ENCODE results near the gene MAGOH. TPM values are rescaled to one million over a fixed set of nuclear protein-coding genes. Genes with fewer than 3 reads are reported as not detected.

MAGOH gene
- total RNA-seq, 2 experiments from 2014 or later: 90.9 to 91.4 TPM

- intact Hi-C loops (cut with micrococcal nuclease): no loop called here
- H3K36me3 Mint-ChIP-seq (ENCODE audit: low read depth): peaks cover 57% of the 10 kb centered on the region
- no peaks in the 10 kb centered on the region for H3K9me3 Mint-ChIP-seq
- H3K27me3 Mint-ChIP-seq: no peaks in the 10 kb centered on the region
- POLR2A ChIA-PET: no interaction called here
- ATAC-seq: no peak
- no peak overlapping the region for H3K4me3 Mint-ChIP-seq
- CTCF ChIA-PET: interaction anchor here (0.6 to 1.5 kb wide), 3 partner anchors 20 to 705 kb away, joined by 3 to 6 read pairs (median 4); no protein-coding TSS in a partner anchor
- no peak for TF ChIP-seq CTCF (IDR thresholded peaks at IDR 0.05)
- H3K4me1 Mint-ChIP-seq (ENCODE audit: low read depth): no peaks in the 10 kb centered on the region
- no peak overlapping the region for H3K27ac Mint-ChIP-seq
- DNase-seq: no peak
Observed at GRCh38 chr1:53258216-53258615, 19.9 kb upstream of the MAGOH start.

GRCh38 chr1:53257454-53258081, 19.2 kb upstream of the MAGOH start:
- H3K36me3 Mint-ChIP-seq (ENCODE audit: low read depth): peaks cover 56% of the 10 kb centered on the region

GRCh38 chr1:53256511-53257453, 18.5 kb upstream of the MAGOH start:
- Mint-ChIP-seq H3K27ac (no peak overlapping the region), H3K4me3 (no peak overlapping the region), H3K4me1 (ENCODE audit: low read depth) (no peaks in the 10 kb centered on the region), H3K36me3 (ENCODE audit: low read depth) (peaks cover 57% of the 10 kb centered on the region), H3K9me3 (no peaks in the 10 kb centered on the region), H3K27me3 (no peaks in the 10 kb centered on the region)
- ChIA-PET POLR2A (interaction anchor here (0.6 kb wide), 1 partner anchor 140 kb away, joined by 3 read pairs; no protein-coding TSS in a partner anchor), CTCF (interaction anchor here (1.8 kb wide), 1 partner anchor 136 kb away, joined by 4 read pairs; no protein-coding TSS in a partner anchor)
- no peak for TF ChIP-seq CTCF (IDR thresholded peaks at IDR 0.05)
- DNase-seq (no peak), ATAC-seq (no peak)
- intact Hi-C loops (cut with micrococcal nuclease): no loop called here

More at GRCh38 chr1:53257454-53258081, 19.2 kb upstream of the MAGOH start:
- intact Hi-C loops (cut with micrococcal nuclease): no loop called here
- no peak for TF ChIP-seq CTCF (IDR thresholded peaks at IDR 0.05)
- ChIA-PET CTCF (interaction anchor here (1.2 kb wide), 1 partner anchor 136 kb away, joined by 4 read pairs; no protein-coding TSS in a partner anchor), POLR2A (no interaction called here)
- H3K27ac Mint-ChIP-seq: no peak overlapping the region
- no peak overlapping the region for H3K4me3 Mint-ChIP-seq
- DNase-seq: no peak
- H3K27me3 Mint-ChIP-seq: no peaks in the 10 kb centered on the region
- H3K9me3 Mint-ChIP-seq: no peaks in the 10 kb centered on the region
- ATAC-seq: no peak
- H3K4me1 Mint-ChIP-seq (ENCODE audit: low read depth): no peaks in the 10 kb centered on the region

GRCh38 chr1:53255031-53255430, 16.7 kb upstream of the MAGOH start:
- H3K9me3 Mint-ChIP-seq: no peaks in the 10 kb centered on the region
- H3K36me3 Mint-ChIP-seq (ENCODE audit: low read depth): peaks cover 63% of the 10 kb centered on the region
- ATAC-seq: no peak
- ChIA-PET CTCF (interaction anchor here (1.8 kb wide), 1 partner anchor 138 kb away, joined by 4 read pairs; no protein-coding TSS in a partner anchor), POLR2A (no interaction called here)
- H3K4me1 Mint-ChIP-seq (ENCODE audit: low read depth): no peaks in the 10 kb centered on the region
- no peak for DNase-seq
- intact Hi-C loops (cut with micrococcal nuclease): no loop called here
- no peak for TF ChIP-seq CTCF (IDR thresholded peaks at IDR 0.05)
- H3K27me3 Mint-ChIP-seq: no peaks in the 10 kb centered on the region
- H3K27ac Mint-ChIP-seq: no peak overlapping the region
- no peak overlapping the region for H3K4me3 Mint-ChIP-seq
